Glutamatergic neuron (in vitro differentiated cells): ENCODE results near the gene HSPA8. TPM values are rescaled to one million over a fixed set of nuclear protein-coding genes. Genes with fewer than 3 reads are reported as not detected.
"Not testable (repeated sequence)": the region's sequence is repeated elsewhere in the genome, so short reads cannot be mapped to it uniquely, and the experiment has no call there.

Experiments used
- DNase-seq: peaks from one replicate; pipeline ENCODE4 v3.0.0; 2022
- H3K27ac Mint-ChIP-seq: one replicate; pipeline ENCODE4 v1.8.0; 2020; ENCODE audit warnings: mild to moderate bottlenecking, mixed read lengths, inconsistent platforms; ENCODE audit not compliant: unreplicated experiment
- H3K27me3 Mint-ChIP-seq: one replicate; pipeline ENCODE4 v1.8.0; 2020; ENCODE audit warnings: mild to moderate bottlenecking, moderate library complexity, mixed read lengths, inconsistent platforms; ENCODE audit not compliant: unreplicated experiment
- H3K36me3 Mint-ChIP-seq: one replicate; pipeline ENCODE4 v1.8.0; 2020; ENCODE audit warnings: mild to moderate bottlenecking, mixed read lengths, inconsistent platforms; ENCODE audit not compliant: unreplicated experiment
- H3K4me1 Mint-ChIP-seq: one replicate; pipeline ENCODE4 v1.8.0; 2020; ENCODE audit warnings: mild to moderate bottlenecking, low read depth, mixed read lengths, inconsistent platforms; ENCODE audit not compliant: unreplicated experiment
- H3K4me3 Mint-ChIP-seq: one replicate; pipeline ENCODE4 v1.8.0; 2020; ENCODE audit warnings: mild to moderate bottlenecking, mixed read lengths, inconsistent platforms; ENCODE audit not compliant: unreplicated experiment
- H3K9me3 Mint-ChIP-seq: one replicate; pipeline ENCODE4 v1.8.0; 2020; ENCODE audit warnings: mild to moderate bottlenecking, moderate library complexity, mixed read lengths, inconsistent platforms; ENCODE audit not compliant: unreplicated experiment
- total RNA-seq: library from RNA; stranded (reverse); fragmentation: NEBNext Ultra II Directional; extraction: Animal tissue kit (Norgen Biotek cat#: 25700); gene quantifications from one replicate; pipeline ENCODE4 v1.2.1, GENCODE V29; 2021; ENCODE audit not compliant: unreplicated experiment
- TF ChIP-seq, protein P1 (sequence below): fragments of 200-600 bp; sonication (generic); IDR thresholded peaks from one replicate; pipeline ENCODE4 v1.5.0; 2021; ENCODE audit not compliant: partially characterized antibody, unreplicated experiment

HSPA8 gene
- total RNA-seq, 1 donor from 2014 or later: 1,228 TPM

DNA sequence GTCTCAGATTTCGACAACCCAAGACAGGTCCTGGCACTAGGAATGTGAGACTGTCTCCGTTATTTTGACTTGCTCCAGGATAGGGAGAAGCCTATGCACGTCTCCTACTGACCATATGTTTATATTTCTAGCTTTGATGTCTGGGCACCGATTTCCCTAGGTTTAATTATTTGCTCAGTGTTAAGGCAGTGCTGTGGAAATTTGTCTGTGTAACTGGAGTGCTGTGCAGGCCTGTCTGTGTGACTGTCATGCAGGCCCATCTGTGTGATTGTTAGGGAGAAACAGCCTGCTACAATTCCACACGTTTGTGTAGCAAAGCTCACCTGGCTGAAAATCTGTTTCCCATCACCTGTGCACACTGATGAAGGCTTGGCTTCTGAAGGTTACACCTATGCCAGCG lies 29.6 kb upstream of the HSPA8 start:
- H3K27ac Mint-ChIP-seq: no peak overlapping the region

DNA sequence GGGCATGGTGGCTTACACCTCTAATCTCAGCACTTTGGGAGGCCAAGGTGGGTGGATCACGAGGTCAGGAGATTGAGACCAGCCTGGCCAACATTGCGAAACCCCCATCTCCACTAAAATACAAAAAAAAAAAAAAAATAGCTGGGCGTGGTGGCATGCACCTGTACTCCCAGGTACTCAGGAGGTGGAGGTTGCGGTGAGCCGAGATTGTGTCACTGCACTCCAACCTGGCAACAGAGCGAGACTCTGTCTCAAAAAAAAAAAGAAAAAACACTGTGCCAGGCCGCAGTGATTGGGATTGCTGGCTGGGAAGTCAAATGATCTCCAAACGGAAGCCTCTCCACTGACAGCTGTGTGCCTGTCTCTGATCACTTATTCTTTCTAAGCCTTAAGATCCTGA lies 28.2 kb upstream of the HSPA8 start:
- H3K9me3 Mint-ChIP-seq, H3K27ac Mint-ChIP-seq, H3K4me1 Mint-ChIP-seq, H3K36me3 Mint-ChIP-seq, DNase-seq, H3K4me3 Mint-ChIP-seq, H3K27me3 Mint-ChIP-seq: not testable (repeated sequence)

More for the DNA sequence above, 29.6 kb upstream of the HSPA8 start:
- no peak for DNase-seq
- TF ChIP-seq, protein P1, sequence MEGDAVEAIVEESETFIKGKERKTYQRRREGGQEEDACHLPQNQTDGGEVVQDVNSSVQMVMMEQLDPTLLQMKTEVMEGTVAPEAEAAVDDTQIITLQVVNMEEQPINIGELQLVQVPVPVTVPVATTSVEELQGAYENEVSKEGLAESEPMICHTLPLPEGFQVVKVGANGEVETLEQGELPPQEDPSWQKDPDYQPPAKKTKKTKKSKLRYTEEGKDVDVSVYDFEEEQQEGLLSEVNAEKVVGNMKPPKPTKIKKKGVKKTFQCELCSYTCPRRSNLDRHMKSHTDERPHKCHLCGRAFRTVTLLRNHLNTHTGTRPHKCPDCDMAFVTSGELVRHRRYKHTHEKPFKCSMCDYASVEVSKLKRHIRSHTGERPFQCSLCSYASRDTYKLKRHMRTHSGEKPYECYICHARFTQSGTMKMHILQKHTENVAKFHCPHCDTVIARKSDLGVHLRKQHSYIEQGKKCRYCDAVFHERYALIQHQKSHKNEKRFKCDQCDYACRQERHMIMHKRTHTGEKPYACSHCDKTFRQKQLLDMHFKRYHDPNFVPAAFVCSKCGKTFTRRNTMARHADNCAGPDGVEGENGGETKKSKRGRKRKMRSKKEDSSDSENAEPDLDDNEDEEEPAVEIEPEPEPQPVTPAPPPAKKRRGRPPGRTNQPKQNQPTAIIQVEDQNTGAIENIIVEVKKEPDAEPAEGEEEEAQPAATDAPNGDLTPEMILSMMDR: no peak
- Mint-ChIP-seq H3K36me3 (no peaks in the 10 kb centered on the region), H3K27me3 (peaks cover 1% of the 10 kb centered on the region), H3K4me1 (peaks cover under 1% of the 10 kb centered on the region), H3K4me3 (no peak overlapping the region), H3K9me3 (peaks cover 1% of the 10 kb centered on the region)

DNA sequence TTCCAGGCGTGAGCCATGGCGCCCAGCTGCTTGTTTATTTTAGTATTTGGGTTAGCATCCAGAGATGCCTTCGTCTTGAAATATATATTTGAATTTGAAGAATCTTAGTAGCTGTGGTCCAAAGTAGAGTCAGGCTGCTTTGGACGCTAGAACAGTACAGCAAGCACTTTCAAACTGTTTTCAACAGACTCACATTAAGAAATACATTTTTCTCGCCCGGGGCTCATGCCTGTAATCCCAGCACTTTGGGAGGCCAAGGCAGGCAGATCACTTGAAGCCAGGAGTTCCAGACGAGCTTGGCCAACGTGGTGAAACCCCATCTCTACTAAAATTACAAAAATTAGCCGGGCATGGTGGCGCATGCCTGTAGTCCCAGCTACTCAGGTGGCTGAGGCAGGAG lies 27.0 kb upstream of the HSPA8 start:
- H3K27me3 Mint-ChIP-seq, H3K4me1 Mint-ChIP-seq, H3K9me3 Mint-ChIP-seq, H3K27ac Mint-ChIP-seq, DNase-seq, H3K36me3 Mint-ChIP-seq, H3K4me3 Mint-ChIP-seq: not testable (repeated sequence)

DNA sequence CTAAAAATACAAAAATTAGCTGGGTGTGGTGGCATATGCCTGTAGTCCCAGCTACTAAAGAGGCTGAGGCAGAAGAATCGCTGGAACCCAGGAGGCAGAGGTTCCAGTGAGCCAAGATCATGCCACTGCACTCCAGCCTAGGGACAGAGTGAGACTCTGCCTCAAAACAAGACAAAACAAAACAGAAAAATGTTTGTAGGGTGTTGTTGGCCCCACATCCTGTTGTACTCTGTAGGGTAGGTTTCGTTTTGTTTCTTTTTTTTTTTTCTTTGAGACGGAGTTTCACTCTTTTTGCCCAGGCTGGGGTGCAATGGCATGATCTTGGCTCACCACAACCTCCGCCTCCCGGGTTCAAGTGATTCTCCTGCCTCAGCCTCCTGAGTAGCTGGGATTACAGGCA lies 25.7 kb upstream of the HSPA8 start:
- not testable (repeated sequence) for H3K4me1 Mint-ChIP-seq, H3K36me3 Mint-ChIP-seq, DNase-seq, H3K4me3 Mint-ChIP-seq, H3K9me3 Mint-ChIP-seq, H3K27ac Mint-ChIP-seq, H3K27me3 Mint-ChIP-seq

DNA sequence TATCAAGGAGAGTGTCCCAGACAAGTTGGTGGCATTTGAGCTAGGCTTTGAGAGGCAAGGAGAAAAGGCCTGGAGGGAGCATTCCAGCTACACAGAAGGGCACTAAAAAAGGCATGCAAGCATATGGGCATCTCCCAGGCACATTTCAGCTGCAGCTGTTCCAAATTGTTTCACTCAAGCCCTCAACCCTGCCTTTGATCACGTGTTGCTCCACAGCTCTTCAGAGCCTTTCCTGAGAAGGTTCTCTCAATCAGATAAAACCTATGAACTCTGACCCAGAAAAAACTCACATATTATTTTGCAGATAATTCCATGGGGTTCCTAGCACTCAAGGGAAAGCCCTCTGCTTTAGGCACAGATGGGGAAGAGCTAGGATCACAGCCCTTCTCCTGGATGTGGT lies 24.4 kb upstream of the HSPA8 start:
- no peak for DNase-seq
- Mint-ChIP-seq H3K27me3 (peaks cover 5% of the 10 kb centered on the region), H3K4me1 (peaks cover 6% of the 10 kb centered on the region), H3K4me3 (no peak overlapping the region), H3K36me3 (peaks cover 7% of the 10 kb centered on the region), H3K9me3 (peaks cover 1% of the 10 kb centered on the region), H3K27ac (no peak overlapping the region)
- TF ChIP-seq, protein P1: no peak

DNA sequence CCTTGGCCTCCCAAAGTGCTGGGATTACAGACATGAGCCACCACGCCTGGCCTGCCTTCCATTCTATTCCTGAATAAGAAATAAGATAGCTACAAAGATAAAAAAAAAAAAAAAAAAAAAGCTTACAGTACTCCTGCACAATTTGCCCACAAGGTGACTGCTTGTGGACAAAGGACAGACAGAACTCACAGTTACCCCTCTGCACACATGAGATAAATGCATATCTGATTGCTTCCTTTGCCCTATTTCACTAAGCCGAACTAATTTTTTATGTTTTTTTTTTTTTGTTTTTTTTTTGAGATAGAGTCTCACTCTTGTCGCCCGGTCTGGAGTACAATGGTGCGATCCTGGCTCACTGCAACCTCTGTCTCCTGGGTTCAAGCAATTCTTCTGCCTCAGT lies 23.6 kb upstream of the HSPA8 start:
- H3K4me3 Mint-ChIP-seq: no peak overlapping the region
- H3K4me1 Mint-ChIP-seq: peaks cover 6% of the 10 kb centered on the region
- TF ChIP-seq, protein P1: no peak
- no peak for DNase-seq
- H3K27ac Mint-ChIP-seq: no peak overlapping the region
- H3K9me3 Mint-ChIP-seq: peaks cover under 1% of the 10 kb centered on the region
- peaks cover 7% of the 10 kb centered on the region for H3K36me3 Mint-ChIP-seq
- peaks cover 5% of the 10 kb centered on the region for H3K27me3 Mint-ChIP-seq

DNA sequence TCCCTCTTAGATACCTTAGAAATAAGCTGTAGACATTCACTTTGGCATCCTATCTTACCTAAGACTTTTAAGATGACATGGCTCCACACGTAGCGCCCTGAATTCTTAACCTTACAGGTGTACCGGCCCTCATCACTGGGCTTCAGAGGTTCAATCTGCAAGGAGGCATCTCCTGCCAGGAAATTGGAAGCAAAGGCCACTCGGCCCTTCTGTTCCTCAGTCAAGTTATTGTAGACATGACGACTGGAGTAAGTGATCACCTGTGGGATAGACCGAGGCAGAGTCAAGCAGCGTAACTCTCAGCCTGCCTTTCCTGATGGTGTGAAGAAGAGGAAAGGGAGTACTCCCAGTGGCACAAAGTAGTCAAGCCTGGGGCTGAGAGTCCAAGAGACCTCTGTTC lies 22.5 kb upstream of the HSPA8 start:
- Mint-ChIP-seq H3K27ac (no peak overlapping the region), H3K36me3 (peaks cover 7% of the 10 kb centered on the region), H3K4me3 (no peak overlapping the region)

More for the DNA sequence above, 22.5 kb upstream of the HSPA8 start:
- H3K9me3 Mint-ChIP-seq: no peaks in the 10 kb centered on the region
- TF ChIP-seq, protein P1: no peak
- peaks cover 4% of the 10 kb centered on the region for H3K27me3 Mint-ChIP-seq
- DNase-seq: no peak
- H3K4me1 Mint-ChIP-seq: peaks cover 6% of the 10 kb centered on the region
